HG03460 (cell line): ENCODE measurements around the gene HOXC12.

Source experiments
- ATAC-seq: cut with Tn5 transposase; IDR thresholded peaks from one replicate; pipeline ENCODE4 v1.9.1; 2021; ENCODE audit not compliant: unreplicated experiment

HOXC12 gene

DNA sequence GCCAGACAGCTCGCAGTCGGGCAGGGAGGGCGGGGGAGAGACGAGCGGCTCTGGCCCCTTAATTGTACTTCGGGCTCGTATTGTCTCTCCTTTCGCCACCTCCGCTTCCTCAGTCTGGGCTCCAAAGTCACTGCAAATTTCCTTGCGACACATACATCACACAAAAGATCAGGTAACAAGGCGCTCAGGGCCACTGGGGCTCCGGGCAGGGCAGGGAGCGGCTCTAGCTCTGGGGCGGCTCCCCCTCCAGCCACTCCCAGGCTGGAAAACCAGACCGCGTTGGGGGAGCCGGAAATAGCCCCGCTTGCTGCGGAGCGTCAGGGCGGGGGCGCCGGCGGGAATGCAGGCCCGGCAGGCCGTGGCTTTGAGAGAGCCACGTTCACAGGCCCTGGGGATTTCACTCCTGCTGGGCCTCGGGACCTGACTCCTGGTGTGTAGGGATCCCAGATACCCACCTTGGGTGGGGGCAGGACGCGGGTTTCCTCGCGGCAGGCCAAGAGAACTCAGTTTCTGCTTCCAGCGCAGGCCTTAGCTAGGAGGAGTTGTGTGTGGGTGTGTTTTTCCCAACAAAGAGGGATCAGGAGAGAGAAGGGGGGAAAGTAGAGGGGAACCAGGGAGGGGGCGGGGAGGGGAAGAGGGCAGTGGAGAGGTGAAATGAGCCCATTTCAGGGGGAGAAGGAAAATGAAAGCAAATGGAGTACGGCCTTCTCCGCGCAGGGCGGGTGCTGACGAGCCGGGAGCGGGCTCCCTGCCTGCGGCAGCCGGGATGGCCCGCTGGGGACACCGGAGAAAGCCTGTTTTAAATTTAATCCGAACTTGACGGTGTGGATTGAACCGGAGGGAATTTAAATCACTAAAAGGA, 40.9 kb downstream of the HOXC12 start:
- ATAC-seq, result no peak

DNA sequence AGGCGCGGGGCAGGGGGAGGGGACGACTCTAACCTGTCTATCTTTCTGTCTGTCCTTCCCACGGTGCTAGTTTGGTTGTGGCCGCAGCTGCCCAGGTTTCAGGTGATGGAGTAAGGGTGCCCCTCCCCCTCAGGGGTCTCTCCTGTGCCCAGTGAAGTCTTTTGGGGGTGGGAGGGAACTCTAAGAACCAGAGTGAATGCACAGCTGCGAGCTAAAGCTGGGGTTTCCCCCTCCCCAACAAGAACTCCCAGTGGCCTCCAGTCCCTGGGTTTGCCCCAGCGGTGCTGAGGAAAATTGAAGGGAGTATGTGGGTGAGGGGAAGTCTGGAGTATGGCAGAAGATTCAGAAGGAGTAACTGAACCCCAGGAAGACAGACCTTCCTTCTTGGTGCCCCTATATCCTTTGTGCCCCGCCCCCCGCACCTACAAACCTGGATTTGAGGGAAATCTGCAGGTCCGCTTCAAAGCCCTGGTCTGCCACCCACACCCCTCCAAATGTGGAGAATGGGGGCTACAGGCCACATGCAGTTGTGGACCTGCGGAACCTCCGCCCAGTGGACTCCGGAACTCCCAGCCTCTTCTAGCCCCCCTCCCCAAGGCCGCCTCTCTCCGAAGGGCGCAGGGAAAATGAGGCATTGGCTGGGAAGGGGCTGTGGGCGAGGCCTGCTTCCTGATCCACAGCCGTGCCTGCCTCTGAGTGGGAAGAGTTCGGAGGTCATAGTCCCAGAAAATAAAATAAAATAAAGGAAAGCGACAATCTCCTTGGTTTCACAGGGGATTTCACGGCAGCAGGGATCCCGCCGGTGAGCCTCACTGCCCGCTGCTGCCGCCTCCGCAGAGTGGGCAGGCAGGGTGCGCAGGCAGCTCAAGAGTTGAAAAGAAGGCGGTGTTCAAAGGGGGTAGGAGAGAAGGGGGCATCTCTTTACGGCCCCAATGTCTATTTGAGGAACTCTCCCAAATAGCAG, 41.8 kb downstream of the HOXC12 start:
- no peak for ATAC-seq

DNA sequence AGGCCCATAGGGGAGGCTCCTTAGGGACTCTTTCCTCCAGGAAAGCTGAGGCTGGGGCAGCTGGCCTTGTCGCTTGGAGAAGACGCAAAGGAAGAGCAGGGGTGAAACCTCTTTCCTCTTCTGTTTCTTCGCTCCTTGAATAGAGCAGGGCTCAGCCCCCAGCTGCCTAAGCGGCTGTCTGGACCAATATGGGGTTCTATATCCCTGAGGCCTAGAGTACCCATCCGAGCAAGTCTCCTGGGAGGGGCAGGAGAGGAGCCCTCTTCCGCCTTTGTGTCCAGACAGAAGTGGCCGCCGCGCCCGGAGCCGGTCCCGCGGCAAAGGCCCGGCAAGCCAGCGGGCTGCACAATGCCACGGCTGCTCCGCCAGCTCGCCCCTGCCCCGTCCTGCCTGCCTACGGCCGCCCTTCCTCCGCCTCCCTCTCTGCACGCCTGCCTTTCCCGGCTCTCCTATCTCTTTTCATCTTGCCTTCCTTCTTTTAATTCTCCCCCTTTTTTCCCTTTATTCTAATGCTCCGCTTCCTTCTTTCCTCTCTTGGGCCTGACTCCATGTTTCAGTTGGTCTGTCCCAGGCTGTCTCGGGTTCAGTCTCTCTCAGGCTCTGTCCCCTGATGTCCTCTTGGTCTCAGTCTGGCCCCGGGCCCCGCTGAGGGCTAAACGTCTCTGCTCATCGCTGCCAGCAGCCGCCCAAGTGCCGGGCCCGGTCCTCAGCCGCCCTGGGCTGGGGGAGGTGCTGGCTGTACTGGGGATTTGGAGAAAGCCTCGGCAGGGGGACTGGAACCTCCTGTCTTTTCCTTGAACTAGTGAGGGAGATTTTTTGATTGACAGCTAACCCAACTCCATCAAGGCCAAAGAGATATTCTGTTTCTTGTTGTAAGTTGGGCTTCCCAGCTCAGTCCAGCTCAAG, 42.8 kb downstream of the HOXC12 start:
- ATAC-seq, result no peak

DNA sequence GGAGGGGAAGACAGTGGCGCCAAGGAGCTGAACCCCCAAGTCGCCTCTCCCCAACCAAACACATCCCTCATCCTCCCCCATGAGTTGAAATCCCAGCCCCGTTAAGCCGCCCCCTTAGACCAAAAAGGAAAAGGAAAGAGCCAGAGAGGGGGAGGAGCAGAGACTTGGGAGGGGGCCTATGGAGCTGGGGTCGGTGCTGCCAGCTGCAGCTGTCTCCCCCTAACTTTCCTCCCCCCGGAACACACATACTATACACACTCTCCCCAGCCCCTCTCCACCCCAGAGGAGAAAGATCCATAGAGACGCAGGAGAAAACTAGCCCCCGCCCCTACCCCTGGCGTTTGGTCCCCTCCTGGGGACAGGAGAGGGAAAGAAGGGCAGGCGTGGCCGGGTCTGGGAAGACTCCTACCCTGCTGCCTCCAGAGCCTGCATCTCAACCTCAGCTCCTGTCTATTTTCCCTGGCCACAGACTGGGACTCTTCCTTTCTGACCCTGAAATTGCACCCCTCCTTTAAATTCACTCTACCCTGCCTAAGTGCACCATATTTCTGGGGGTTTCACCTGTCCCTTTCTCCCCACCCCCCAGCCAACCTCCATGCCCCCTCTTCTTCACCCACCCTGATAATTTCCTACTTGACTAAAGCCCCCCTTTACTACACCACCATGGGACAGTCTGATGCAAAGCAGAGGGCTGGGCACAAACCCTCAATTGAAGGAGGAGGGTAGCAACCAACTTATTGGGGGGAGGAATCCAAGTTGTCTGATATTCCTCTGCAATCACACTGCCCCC, 43.6 kb downstream of the HOXC12 start:
- ATAC-seq, result no peak

DNA sequence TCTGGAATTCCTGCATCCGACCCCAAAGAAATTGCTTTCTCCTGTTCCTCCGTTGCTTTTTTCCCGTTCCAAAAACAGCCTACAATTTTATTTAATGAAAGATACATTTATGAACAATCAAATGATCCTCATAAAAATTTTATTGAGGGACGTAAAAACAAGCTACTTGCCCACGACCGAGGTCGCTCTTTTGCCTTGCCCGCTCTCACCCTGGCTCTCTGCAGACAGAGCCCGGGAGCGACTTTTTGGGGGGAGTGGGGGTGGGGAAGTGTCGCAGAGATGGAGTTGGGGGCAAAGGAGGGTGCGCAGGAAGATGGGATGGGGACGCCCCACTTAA, 44.2 kb downstream of the HOXC12 start:
- ATAC-seq, result no peak

DNA sequence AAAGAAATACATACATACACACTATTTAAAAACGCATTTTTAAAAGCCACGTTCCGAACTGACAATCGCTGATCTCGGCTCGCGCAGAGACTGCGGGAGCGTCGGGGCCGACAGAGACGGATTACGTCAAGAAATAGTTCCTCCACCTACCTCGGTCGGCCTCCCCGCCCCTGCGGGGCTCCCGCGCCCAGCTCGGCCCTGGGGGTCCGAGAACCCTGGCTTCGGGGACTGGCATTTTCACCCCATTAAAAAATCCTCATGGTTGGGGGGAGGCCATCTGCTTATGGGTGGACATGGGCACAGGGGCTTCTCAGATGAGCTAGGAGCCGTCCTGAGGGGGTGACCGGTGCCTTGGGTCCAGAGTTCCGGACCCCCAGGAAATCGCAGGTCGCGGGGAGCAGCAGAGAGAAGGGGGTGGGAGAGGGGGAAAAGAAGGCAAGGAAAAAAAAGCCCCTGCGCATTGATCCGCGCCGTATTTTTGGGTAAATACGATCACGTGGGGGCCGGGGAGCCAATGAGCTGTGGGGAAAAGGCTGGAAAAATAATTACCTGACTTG, 44.9 kb downstream of the HOXC12 start:
- ATAC-seq, result no peak

DNA sequence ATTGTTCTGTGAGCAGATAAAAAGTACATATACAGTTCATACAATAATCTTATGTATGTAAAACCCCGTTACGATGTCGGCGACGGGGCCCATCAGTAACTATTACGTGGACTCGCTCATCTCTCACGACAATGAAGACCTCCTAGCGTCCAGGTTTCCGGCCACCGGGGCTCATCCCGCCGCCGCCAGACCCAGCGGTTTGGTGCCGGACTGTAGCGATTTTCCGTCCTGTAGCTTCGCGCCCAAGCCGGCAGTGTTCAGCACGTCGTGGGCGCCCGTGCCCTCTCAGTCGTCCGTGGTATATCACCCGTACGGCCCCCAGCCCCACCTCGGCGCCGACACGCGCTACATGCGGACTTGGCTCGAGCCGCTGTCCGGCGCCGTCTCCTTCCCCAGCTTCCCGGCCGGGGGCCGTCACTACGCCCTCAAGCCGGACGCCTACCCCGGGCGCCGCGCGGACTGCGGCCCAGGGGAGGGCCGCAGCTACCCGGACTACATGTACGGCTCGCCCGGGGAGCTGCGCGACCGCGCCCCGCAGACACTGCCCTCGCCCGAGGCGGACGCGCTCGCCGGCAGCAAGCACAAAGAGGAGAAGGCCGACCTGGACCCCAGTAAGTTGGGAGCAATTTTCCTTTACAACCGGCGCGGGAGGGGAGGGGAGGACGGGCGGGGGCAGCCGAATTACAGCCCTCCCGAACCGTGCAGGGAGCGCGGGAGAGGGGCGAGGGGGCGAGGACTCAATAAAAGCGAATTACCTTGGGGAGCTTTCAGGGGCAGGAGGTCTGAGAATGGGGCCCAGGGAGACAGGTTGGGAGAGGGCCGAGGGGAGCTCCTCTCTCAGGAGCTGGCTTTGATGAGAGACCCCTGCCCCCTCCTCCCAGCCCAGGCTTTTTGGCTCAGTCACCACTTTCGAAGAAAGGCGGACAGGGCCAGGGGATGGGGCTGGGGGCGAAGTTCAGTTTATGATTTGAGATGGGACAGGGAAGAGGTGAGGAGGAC, 45.7 kb downstream of the HOXC12 start, which contains the start of gene HOXC9:
Gene HOXC9, plus strand, starts transcription at position 46 of the 999 bp plus-strand sequence. Its CDS starts 28 bp downstream, at position 74.
- ATAC-seq, result no peak

DNA sequence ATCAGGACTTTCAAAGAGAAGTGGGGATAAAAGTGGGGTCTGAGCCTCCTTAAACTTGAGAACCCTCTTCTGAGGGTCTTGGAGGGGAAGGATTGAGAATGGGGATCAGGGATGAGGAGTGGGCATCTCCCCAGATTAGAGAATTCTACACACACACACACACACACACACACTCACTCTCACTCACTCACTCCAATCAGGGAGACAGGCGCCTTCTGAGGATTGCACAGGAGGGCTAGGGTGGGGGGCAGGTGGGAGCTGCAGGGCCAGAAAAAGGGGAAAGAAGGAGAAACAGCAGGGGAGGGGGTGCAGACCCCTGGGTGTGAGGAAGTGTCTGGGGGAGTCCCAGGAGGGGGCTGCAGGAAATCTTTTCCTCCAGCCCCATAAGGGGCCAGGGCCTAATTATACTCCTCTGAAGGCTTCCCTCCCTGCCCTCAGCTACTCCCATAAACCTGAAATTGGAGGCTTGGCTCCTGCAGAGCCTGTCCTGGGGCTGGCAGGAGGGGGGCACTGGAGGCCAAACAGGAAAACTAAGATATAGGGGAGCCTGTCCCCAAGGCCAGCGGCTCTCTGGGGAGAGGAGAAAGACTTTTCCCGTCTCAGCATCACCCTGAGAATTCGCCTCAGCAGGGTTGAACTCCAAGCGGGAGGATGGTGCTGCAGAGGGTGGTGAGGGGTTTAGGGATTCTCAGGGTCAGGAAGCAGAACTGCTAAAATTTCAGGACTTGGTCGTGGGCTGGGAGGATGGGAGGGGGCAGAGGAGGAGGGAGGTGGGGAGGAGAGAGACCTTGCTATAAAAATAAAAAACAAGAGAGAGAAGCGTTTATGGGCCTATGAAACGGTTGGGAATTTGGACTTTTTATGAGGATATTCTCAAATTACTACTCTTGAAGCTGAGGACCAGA, 46.8 kb downstream of the HOXC12 start:
- no peak for ATAC-seq

DNA sequence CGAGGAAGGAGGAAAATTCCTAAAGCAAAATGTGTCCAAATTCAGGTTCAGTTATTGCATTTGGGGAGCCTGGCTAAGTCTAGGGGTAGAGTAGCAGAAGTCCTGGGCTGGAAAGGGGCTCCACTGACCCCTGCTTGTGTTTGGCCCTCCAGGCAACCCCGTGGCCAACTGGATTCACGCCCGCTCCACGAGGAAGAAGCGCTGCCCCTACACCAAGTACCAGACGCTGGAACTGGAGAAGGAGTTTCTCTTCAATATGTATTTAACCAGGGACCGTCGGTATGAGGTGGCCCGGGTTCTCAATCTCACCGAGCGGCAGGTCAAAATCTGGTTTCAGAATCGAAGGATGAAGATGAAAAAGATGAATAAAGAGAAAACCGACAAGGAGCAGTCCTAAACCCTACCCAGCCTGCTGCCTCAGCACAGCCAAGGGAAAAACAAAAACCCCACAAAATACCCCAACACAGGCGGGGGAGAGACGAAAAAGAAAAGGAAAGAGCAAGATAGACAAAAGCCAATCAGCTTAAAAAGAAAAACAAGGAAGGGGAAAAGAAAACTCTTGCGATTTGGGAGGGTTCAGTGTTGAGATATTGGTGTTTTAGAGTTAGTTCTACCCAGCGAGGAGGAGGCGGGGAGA, 47.7 kb downstream of the HOXC12 start:
- ATAC-seq, result no peak

DNA sequence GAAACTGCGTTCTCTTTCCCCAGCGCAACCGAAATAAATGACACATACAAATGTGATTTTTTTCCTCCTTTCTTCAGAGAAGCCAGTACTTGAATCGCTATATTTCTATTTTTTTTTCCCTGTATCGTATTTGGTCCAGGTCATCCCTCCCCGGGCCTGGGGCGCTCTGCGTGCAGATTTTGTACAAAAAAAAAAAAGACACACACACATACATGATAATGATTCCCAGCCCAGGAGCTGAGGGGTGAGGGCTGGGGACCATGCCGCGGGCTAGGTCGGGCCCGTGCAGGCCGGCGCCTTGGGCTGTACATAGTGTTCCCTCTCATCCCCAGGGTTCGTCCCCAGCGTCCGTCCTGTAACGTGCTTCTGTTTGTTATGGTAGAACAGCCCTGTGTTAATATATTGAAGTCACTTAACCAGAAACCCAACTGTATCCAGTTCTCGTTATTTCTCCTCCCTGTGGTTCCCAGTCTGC, 48.2 kb downstream of the HOXC12 start:
- no peak for ATAC-seq

DNA sequence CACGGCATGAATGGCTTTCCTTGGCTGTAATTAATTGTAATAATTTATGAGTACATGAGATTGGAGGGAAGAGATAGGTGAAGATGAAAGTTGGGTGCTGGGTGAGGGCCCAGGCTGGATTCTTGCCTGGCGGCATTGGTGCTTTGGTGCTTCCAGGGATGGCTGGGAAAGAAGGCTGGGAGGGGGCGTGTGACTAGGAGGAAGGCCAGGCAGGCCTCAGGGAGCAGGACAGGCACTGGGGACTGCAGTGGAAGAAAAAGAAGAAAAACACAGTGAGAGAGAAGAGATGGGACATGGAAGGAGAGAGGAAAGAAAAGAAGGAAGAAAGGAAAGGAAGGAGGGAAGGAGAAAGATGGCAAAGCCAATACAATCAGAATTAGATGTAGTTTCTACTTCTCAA, 48.9 kb downstream of the HOXC12 start:
- ATAC-seq, result no peak

DNA sequence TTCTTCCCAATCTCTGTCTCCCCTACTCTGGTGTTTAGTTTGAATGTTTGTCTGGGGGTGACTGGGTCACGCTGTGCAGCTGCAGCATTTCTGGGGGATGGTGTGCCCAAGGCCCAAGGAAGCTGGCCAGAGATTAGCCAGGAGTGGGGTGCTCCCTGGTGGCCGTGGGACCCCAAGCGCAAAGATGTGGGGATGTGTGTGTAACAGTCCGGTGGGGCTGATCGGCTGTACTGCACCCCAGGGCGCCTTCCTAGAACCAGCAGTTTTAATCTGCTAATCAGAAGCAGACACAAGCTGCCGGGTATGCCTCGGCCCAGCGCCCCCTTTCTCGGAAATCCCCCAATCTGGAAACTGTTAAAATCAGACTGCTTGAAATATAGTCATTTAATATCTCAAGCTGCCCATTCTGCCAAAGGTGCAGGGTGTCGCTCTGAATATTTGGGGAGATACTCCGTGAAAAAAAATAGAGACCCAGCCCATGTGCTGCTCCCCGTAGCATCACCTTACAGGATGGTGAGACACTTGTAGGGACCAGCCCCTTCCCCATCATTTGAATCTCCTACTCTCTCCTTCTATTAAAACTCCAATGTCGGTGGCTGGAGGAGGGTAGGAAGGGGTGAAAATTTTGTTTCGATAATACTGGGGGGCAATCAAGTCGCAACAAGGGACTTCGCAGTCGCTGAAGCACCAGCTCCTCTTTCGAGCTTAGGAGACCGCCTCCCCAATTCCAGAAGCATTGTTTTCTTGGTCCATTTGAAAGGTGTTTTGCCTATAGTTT, 49.5 kb downstream of the HOXC12 start:
- ATAC-seq, result no peak

DNA sequence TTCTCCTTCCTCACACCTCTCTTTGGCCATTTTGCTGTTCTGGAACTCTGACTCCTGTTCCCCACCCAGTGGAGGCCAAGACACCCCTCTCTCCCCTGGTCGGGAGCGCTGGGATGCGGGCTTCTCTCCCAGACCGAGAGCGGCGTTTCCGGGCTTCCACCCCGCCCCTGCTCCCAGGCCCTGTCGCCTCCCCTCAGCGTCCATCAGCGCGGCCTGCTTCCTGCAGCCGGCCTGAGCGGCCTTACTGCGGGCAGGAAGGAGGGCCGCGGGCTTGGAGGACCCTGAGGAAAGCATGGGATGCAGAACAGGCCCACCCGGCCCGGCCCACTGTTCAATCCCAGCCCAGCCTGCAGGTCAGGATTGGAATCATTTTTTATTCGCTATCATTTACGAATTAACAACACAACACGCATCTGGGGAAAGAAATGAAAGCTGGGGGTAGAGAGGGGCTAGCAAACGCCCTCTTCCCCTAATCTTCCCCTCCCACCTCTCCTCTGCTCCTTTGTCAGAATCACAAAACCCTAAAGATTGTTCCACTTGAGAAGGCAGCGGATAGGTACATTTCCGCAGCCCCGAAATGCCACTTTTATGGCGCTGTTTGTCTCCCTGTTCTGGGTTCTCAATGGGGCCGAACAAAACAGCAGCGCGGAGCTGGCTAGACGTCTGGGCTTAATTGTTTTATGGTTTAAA, 50.3 kb downstream of the HOXC12 start:
- no peak for ATAC-seq

DNA sequence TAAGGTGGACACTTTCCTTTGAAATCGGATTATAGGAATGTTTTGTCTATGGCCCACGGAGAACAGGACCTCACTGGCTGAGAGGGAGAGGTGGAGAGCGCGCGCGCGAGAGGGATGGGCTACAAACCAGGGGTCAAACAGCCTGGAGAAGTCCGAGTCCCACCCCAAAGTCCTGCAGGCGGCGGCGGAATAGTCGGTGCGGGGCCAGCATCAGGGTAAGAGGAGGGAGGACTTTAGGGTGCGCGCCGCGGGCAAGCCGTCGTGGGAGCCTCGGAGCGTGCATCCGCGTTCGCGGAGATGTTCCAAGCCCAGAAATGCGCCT, 50.8 kb downstream of the HOXC12 start:
- ATAC-seq, result no peak

DNA sequence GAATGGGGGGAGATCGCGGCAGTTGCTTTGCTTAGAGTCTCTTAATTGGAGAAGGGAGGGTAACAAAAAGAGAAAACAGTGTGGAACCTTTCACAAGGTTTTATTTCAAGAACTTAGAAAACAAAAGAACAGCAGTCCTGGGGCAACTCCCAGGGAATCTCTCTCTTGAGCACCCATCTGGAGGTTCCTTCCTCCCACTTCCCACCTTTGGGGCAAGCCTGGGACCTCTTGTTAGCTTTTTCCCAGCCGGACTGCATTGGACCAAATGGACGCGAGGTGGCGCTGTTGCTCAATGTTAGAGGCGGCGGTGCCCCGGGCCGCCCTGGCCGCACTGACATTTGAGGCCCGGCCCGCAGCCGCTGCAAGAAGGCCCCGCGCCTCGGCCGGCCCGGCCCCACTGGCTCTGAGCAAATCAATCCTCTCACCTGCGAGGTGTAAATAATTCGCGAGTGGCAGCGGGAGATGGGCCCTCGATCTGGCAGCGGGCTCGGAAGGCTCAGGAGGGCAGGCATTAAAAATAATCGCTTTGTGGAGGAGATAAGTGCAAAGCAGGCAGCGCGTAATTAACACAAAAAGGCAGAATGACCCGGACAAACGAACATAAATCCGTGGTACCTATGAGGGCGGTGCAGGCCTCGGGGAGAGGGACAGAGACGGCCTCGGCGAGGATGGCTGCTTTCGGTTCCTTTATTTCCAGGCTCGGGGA, 51.3 kb downstream of the HOXC12 start:
- ATAC-seq, result no peak
